ENCODE measurements around the gene NOTCH2. TPM values are rescaled to one million over a fixed set of nuclear protein-coding genes. Genes with fewer than 3 reads are reported as not detected.

NOTCH2 gene
- total and polyA plus RNA-seq, 2 experiments from 2014 or later, result 42.2 to 85.8 TPM

DNA sequence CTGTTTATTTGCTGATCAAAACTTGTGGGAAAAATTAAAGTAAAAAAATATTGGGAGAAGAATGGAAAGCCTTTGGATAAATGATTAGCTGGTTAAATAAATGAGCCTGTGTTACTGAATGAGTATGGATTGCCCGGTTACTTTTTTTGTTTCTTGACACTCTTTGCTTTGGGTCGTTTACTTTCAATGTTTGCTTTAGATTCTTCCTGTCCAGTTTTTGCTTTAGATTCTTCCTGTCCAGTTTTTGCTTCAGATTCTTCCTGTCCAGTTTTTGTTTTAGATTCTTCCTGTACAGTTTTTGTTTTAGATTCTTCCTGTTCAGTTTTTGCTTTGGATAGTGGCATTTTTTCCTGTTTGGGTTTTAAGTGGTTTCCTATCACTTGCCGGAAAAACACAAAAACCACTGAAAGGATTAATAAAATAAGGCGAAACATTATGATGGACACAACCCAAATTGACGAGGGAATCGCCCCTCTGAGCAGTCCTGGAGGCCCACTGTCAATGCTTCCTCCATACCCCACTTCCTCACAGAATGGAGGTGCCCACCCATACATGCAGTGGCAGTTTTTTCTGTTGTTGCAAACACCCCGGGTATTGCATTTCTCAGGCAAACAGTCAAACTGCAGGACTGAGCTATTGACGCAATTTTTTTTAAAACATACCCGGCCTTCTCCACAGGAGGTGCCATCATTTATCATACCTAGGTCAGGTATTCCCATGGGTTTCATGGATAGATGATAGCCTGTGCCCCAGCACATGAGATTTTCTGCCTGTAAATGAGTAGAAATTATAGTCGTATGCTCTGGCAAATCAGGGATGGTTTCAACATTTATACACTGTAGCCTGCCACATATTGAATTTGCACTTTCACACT, 175.4 kb downstream of the NOTCH2 start:
- H4K20me1 ChIP-seq (ENCODE audit: insufficient read depth, poor library complexity, severe bottlenecking), result no peaks in the 10 kb centered on the region
- H3K4me1 ChIP-seq (ENCODE audit: insufficient read depth), result no peaks in the 10 kb centered on the region
- no peaks in the 10 kb centered on the region for H3K9me2 ChIP-seq (replicated peaks; ENCODE audit: insufficient read depth)
- no peak overlapping the region for H2AFZ ChIP-seq
- no peaks in the 10 kb centered on the region for H3K36me3 ChIP-seq (replicated peaks; ENCODE audit: insufficient read depth, low read depth)
- no peaks in the 10 kb centered on the region for H3K9me3 ChIP-seq (ENCODE audit: low read depth)
- no peak for DNase-seq (ENCODE audit: low spot score)
- H3K4me3 ChIP-seq, result no peak overlapping the region
- H3K27me3 ChIP-seq, result no peaks in the 10 kb centered on the region
- H3K79me2 ChIP-seq, result no peaks in the 10 kb centered on the region
- 83% methylated on average over 10 of the region's 10 CpGs for WGBS (ENCODE audit: low lambda C conversion rate, missing lambda C conversion rate)
- no peak for TF ChIP-seq EZH2 (IDR thresholded peaks at IDR 0.05; ENCODE audit: borderline replicate concordance)
- no peak overlapping the region for H3K4me2 ChIP-seq
- H3K27ac ChIP-seq, result no peak overlapping the region

DNA sequence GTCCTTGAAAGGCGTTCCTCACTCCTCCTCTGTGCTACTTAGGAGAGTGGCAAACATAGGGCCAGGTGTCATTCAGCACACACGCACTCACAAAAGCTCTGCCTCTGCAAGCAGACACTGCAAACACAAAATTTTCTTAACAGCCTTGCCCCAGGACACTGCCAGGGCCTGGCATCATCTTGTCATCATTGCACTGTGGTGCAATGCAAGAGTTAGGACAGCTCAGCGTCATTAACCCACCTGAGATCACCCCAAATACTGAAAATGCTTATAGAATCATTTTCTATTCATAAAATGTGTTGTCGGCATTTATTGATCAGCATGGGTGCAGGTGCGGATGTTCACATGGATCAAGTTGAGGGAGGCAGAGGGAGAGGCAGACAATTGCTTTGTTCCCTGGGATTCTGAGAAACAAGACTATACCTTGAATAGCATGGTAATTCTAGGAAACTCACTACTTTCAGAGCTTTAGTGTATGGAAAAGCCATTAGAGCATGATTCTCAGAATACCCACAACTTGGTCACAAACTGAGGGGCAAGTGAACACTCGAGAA, 176.1 kb downstream of the NOTCH2 start:
- Histone ChIP-seq H2AFZ (no peak overlapping the region), H3K4me1 (ENCODE audit: insufficient read depth) (no peaks in the 10 kb centered on the region), H3K27me3 (no peaks in the 10 kb centered on the region), H3K36me3 (replicated peaks; ENCODE audit: insufficient read depth, low read depth) (no peaks in the 10 kb centered on the region), H3K4me3 (no peak overlapping the region), H3K4me2 (no peak overlapping the region), H4K20me1 (ENCODE audit: insufficient read depth, poor library complexity, severe bottlenecking) (no peaks in the 10 kb centered on the region), H3K27ac (no peak overlapping the region), H3K9me2 (replicated peaks; ENCODE audit: insufficient read depth) (no peaks in the 10 kb centered on the region), H3K79me2 (no peaks in the 10 kb centered on the region), H3K9me3 (ENCODE audit: low read depth) (peaks cover 5% of the 10 kb centered on the region)
- no peak for DNase-seq (ENCODE audit: low spot score)
- no peak for TF ChIP-seq EZH2phosphoT487 (IDR thresholded peaks at IDR 0.05; ENCODE audit: low read depth, severe bottlenecking, unreplicated experiment)
- TF ChIP-seq EZH2 (IDR thresholded peaks at IDR 0.05; ENCODE audit: borderline replicate concordance), result no peak
- 92% methylated on average over 6 of the region's 6 CpGs for WGBS (ENCODE audit: low lambda C conversion rate, missing lambda C conversion rate)

DNA sequence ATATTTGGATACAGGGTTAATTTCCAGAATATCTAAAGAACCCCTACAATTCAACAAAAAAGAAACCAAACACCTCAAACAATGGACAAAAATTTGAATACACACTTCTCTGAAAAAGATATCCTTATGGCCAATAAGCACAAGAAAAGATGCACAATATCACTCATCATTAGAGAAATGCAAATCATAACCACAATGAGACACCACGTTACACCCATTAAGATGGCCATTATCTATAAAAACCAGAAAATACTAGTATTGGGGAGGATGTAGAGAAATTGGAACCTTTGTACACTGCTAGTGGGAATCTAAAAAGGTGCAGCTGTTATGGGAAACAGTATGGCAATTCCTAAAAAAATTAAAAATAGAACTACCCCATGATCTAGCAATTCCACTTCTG, 178.1 kb downstream of the NOTCH2 start:
- H3K36me3 ChIP-seq (replicated peaks; ENCODE audit: insufficient read depth, low read depth), result no peaks in the 10 kb centered on the region
- no peak for DNase-seq (ENCODE audit: low spot score)
- WGBS (ENCODE audit: low lambda C conversion rate, missing lambda C conversion rate), result 94% methylated on average over 1 of the region's 1 CpG
- TF ChIP-seq EZH2 (IDR thresholded peaks at IDR 0.05; ENCODE audit: borderline replicate concordance) (no peak), EZH2phosphoT487 (IDR thresholded peaks at IDR 0.05; ENCODE audit: low read depth, severe bottlenecking, unreplicated experiment) (no peak)
- TF ChIP-seq, protein P1, sequence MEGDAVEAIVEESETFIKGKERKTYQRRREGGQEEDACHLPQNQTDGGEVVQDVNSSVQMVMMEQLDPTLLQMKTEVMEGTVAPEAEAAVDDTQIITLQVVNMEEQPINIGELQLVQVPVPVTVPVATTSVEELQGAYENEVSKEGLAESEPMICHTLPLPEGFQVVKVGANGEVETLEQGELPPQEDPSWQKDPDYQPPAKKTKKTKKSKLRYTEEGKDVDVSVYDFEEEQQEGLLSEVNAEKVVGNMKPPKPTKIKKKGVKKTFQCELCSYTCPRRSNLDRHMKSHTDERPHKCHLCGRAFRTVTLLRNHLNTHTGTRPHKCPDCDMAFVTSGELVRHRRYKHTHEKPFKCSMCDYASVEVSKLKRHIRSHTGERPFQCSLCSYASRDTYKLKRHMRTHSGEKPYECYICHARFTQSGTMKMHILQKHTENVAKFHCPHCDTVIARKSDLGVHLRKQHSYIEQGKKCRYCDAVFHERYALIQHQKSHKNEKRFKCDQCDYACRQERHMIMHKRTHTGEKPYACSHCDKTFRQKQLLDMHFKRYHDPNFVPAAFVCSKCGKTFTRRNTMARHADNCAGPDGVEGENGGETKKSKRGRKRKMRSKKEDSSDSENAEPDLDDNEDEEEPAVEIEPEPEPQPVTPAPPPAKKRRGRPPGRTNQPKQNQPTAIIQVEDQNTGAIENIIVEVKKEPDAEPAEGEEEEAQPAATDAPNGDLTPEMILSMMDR (IDR thresholded peaks at IDR 0.05; ENCODE audit: poor library complexity), result no peak
- peaks cover 5% of the 10 kb centered on the region for H3K9me3 ChIP-seq (ENCODE audit: low read depth)
- H3K27ac ChIP-seq, result no peak overlapping the region
- H3K4me1 ChIP-seq (ENCODE audit: insufficient read depth), result no peaks in the 10 kb centered on the region
- H3K4me3 ChIP-seq, result no peak overlapping the region
- no peaks in the 10 kb centered on the region for H4K20me1 ChIP-seq (ENCODE audit: insufficient read depth, poor library complexity, severe bottlenecking)
- no peak overlapping the region for H2AFZ ChIP-seq
- no peaks in the 10 kb centered on the region for H3K9me2 ChIP-seq (replicated peaks; ENCODE audit: insufficient read depth)
- H3K4me2 ChIP-seq, result no peak overlapping the region
- H3K27me3 ChIP-seq, result no peaks in the 10 kb centered on the region
- H3K79me2 ChIP-seq, result no peaks in the 10 kb centered on the region

DNA sequence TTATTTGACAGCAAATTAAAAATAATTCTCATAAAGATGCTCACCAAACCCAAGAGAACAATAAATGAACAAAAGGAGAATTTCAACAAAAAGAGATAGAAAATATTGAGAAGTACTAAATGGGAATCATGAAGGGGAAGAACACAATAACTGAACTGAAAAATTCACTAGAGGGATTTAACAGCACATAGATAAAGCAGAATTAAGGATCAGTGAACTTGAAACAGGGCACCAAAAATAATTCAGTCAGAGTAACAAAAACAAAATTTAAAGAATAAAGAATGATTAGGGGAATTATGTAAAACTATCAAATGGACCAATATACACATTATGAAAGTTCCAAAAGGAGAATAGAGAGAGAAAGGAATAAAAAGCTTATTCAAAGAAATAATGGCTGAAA, 181.0 kb downstream of the NOTCH2 start:
- H3K27me3 ChIP-seq, result no peaks in the 10 kb centered on the region
- no peak for DNase-seq (ENCODE audit: low spot score)
- peaks cover 5% of the 10 kb centered on the region for H3K9me3 ChIP-seq (ENCODE audit: low read depth)
- no peaks in the 10 kb centered on the region for H3K9me2 ChIP-seq (replicated peaks; ENCODE audit: insufficient read depth)
- H3K36me3 ChIP-seq (replicated peaks; ENCODE audit: insufficient read depth, low read depth), result no peaks in the 10 kb centered on the region
- H3K4me2 ChIP-seq, result no peak overlapping the region
- no peak for TF ChIP-seq EZH2 (IDR thresholded peaks at IDR 0.05; ENCODE audit: borderline replicate concordance)
- TF ChIP-seq EZH2phosphoT487 (IDR thresholded peaks at IDR 0.05; ENCODE audit: low read depth, severe bottlenecking, unreplicated experiment), result no peak
- TF ChIP-seq, protein P1 (IDR thresholded peaks at IDR 0.05; ENCODE audit: poor library complexity), result no peak
- H3K4me3 ChIP-seq, result no peak overlapping the region
- H3K79me2 ChIP-seq, result no peaks in the 10 kb centered on the region
- H3K4me1 ChIP-seq (ENCODE audit: insufficient read depth), result no peaks in the 10 kb centered on the region
- no peaks in the 10 kb centered on the region for H4K20me1 ChIP-seq (ENCODE audit: insufficient read depth, poor library complexity, severe bottlenecking)
- H3K27ac ChIP-seq, result no peak overlapping the region
- H2AFZ ChIP-seq, result no peak overlapping the region

Measured in hepatocyte (in vitro differentiated cells).